Measurements from ENCODE around the gene MTTP.

The MTTP gene

DNA sequence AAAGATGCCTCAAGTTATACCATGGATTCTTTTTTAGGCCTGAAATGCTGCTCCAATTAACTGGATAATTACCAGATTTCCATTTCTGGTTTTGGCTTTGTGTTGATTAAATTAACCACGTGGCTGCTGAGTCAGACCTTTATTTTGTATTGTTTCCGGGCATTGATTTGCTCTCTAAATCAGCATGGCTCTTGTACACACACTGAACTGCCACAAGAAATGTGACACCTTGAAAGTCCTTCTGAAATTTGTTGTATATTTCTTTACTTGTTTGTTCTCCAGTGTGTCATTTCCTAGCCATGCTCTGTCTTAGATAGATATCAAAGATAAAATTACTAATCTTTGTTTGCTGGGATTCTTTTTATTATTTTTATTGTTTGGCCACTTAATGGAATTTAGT lies 11.7 kb downstream of the MTTP start:
- H3K27me3 ChIP-seq (ENCODE audit: low read length) = no peaks in the 10 kb centered on the region
- no peaks in the 10 kb centered on the region for H3F3A ChIP-seq (ENCODE audit: insufficient read depth)
- no peaks in the 10 kb centered on the region for H3K9me3 ChIP-seq (ENCODE audit: insufficient read depth, low read length)
- no peaks in the 10 kb centered on the region for H3K36me3 ChIP-seq (ENCODE audit: low read length)
- H3K9me2 ChIP-seq (replicated peaks; ENCODE audit: insufficient read depth, low read length) = no peaks in the 10 kb centered on the region
- no peaks in the 10 kb centered on the region for H4K20me1 ChIP-seq (ENCODE audit: low read depth, low read length)
- no peak overlapping the region for H3K9ac ChIP-seq (ENCODE audit: low read length)
- H3K27ac ChIP-seq (ENCODE audit: low read depth, low read length) = no peak overlapping the region
- H3K79me2 ChIP-seq (ENCODE audit: insufficient read depth, low read length) = no peaks in the 10 kb centered on the region
- no peak overlapping the region for H3K4me2 ChIP-seq (ENCODE audit: low read depth, low read length, poor library complexity, severe bottlenecking)
- no peak for TF ChIP-seq CTCF (IDR thresholded peaks at IDR 0.05; ENCODE audit: insufficient read depth, low read length, poor library complexity, severe bottlenecking)
- TF ChIP-seq EZH2phosphoT487 (conservative IDR thresholded peaks at IDR 0.05; ENCODE audit: low read length) = no peak
- H3K4me3 ChIP-seq (ENCODE audit: insufficient read depth, low read length, poor library complexity, severe bottlenecking) = no peak overlapping the region
- H2AFZ ChIP-seq (ENCODE audit: low read depth, low read length, severe bottlenecking) = no peak overlapping the region

DNA sequence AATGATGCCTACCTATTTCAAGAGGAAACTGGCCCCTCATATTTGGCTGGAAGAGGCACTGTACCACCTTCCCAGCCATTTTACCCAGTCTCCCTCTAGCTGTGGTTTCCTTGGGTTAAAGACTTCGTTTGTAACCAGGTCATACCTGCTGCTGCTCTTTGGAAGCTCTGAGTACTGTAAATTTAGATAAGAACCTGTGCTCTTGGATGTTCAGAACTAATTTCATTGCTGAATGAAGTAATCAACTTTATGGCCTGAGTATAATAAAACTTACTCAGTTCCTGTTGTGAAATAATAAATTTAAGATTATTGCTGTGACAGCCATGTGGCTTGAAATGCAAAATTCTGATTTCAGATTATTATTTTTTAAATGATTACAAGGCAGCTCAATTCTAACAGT lies 12.2 kb downstream of the MTTP start:
- H3K27ac ChIP-seq (ENCODE audit: low read depth, low read length) = no peak overlapping the region
- H3F3A ChIP-seq (ENCODE audit: insufficient read depth) = no peaks in the 10 kb centered on the region

GRCh38 chr4:99587309-99587708 lies 12.7 kb downstream of the MTTP start:
- Histone ChIP-seq H3K27me3 (ENCODE audit: low read length) (no peaks in the 10 kb centered on the region), H3K4me2 (ENCODE audit: low read depth, low read length, poor library complexity, severe bottlenecking) (no peak overlapping the region), H3K4me3 (ENCODE audit: insufficient read depth, low read length, poor library complexity, severe bottlenecking) (no peak overlapping the region)

More for the DNA sequence above, 12.2 kb downstream of the MTTP start:
- no peak overlapping the region for H3K4me3 ChIP-seq (ENCODE audit: insufficient read depth, low read length, poor library complexity, severe bottlenecking)
- H3K79me2 ChIP-seq (ENCODE audit: insufficient read depth, low read length) = no peaks in the 10 kb centered on the region
- TF ChIP-seq CTCF (IDR thresholded peaks at IDR 0.05; ENCODE audit: insufficient read depth, low read length, poor library complexity, severe bottlenecking) (no peak), EZH2phosphoT487 (conservative IDR thresholded peaks at IDR 0.05; ENCODE audit: low read length) (no peak)
- no peaks in the 10 kb centered on the region for H3K9me2 ChIP-seq (replicated peaks; ENCODE audit: insufficient read depth, low read length)
- no peaks in the 10 kb centered on the region for H3K9me3 ChIP-seq (ENCODE audit: insufficient read depth, low read length)
- H3K9ac ChIP-seq (ENCODE audit: low read length) = no peak overlapping the region
- H3K36me3 ChIP-seq (ENCODE audit: low read length) = no peaks in the 10 kb centered on the region
- H2AFZ ChIP-seq (ENCODE audit: low read depth, low read length, severe bottlenecking) = no peak overlapping the region
- H3K4me2 ChIP-seq (ENCODE audit: low read depth, low read length, poor library complexity, severe bottlenecking) = no peak overlapping the region
- no peaks in the 10 kb centered on the region for H3K27me3 ChIP-seq (ENCODE audit: low read length)
- H4K20me1 ChIP-seq (ENCODE audit: low read depth, low read length) = no peaks in the 10 kb centered on the region

More at GRCh38 chr4:99587309-99587708, 12.7 kb downstream of the MTTP start:
- Histone ChIP-seq H3K36me3 (ENCODE audit: low read length) (no peaks in the 10 kb centered on the region), H3K9me3 (ENCODE audit: insufficient read depth, low read length) (no peaks in the 10 kb centered on the region), H4K20me1 (ENCODE audit: low read depth, low read length) (no peaks in the 10 kb centered on the region), H2AFZ (ENCODE audit: low read depth, low read length, severe bottlenecking) (no peak overlapping the region), H3K9me2 (replicated peaks; ENCODE audit: insufficient read depth, low read length) (no peaks in the 10 kb centered on the region), H3K9ac (ENCODE audit: low read length) (no peak overlapping the region), H3K27ac (ENCODE audit: low read depth, low read length) (no peak overlapping the region), H3K79me2 (ENCODE audit: insufficient read depth, low read length) (no peaks in the 10 kb centered on the region), H3F3A (ENCODE audit: insufficient read depth) (no peaks in the 10 kb centered on the region)
- TF ChIP-seq EZH2phosphoT487 (conservative IDR thresholded peaks at IDR 0.05; ENCODE audit: low read length) (no peak), CTCF (IDR thresholded peaks at IDR 0.05; ENCODE audit: insufficient read depth, low read length, poor library complexity, severe bottlenecking) (no peak)

Data from SU-DHL-6 (cell line).